GM21367 (cell line): ENCODE data around the gene POMGNT2.

ENCODE experiments used
- ATAC-seq: cut with Tn5 transposase; IDR thresholded peaks from one replicate; pipeline ENCODE4 v1.9.1; 2021; ENCODE audit not compliant: unreplicated experiment

Gene POMGNT2

DNA sequence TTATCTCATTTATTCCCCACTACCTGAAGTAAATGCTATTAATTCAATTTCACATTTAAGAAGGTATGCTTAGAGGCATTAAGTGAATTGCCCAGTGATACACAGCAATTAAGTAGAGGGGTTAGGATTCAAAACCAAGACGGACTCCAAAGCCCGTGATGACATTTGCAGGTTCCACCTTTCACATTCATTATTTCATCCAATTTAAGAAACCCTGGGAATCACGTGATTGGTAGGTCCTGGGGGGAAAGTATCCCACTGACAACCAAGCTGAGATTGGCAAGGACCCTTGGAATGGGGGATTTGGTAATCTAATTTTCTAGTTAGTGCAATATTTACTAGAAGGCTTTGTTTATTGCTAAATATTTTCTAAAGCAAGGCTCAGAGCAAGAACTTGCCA, 1.8 kb downstream of the POMGNT2 start:
- no peak for ATAC-seq

DNA sequence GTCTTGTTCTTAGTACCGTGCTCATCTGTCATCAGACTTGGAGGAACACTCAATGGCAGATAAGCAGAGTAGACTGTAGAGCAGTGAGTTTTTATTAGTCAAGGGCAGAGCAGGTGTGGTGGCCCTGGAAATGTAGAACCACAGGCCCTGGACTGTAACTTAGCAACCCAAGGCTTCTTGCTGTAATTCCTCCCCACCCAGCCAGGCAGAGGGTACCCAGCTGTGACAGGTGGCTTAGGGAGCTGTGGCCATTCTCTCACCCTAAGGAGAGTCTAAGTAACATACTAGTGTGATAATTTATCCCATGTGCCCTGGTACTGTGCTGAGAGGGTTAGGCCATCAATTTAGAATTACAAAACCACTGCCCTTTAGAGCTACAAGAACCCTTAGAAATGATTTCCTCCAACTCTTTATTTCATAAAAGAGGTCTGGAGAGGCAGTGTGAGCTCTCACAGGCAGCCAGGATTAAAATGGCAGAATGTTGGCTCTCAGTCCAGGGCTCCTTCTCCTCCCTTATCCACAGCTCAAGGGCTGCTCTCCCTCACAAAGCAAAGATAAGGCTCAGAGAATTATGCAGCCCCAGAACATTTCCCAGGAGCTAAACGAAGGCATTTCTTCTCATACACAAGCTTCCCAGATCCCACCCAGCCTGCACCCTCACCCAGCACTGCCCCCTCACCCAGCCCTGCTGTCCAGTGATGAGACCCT, 3.0 kb downstream of the POMGNT2 start:
- ATAC-seq = no peak

DNA sequence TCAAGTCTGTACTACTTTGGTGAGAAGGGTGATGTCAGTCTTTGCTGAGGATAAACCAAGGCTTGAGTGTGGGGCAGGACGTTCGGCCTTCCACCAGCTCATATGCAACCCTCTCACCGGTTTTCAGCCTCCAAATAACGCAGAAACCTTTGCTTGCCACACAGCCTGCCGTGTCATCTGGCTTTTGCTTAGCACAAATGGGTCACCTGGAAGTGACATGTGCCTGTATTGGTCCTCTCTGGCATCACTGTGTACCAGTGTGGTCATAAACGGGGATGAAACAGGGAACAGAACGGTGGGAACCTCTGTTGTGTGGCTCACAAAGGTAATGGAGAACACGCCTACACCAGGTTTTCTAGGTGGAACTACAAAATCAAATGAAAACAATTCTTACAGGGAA, 7.1 kb downstream of the POMGNT2 start:
- no peak for ATAC-seq

DNA sequence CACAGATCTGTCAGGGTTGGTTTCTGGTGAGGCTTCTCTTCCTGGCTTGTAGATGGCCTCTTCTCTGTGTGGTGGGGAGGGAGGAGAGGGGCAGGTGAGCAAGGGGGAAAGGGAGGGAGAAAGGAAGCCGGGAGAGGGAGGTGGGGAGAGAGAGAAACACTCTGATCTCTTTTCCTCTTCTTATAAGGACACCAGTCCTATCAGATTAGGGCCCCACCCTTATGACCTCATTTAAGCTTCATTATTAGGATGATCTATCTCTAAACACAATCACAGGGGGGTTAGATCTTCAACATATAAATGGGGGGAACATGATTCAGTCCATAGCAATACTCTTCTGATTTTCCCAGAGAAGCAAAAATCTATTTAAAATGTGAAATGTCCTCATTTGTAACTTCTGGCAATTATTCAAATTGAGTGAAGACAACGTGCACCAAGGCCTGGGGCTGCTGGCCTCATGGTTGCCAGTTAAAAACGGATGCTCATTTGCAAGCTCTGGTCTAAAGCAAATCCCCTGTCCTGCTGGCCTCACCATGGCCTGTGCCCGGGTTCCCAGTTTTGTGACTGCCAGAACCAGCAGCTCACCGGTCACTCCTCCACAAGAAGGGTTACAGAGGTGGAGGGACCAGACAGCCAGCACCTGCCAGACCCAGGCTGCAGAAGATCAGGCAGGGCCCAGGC, 8.3 kb downstream of the POMGNT2 start:
- no peak for ATAC-seq

DNA sequence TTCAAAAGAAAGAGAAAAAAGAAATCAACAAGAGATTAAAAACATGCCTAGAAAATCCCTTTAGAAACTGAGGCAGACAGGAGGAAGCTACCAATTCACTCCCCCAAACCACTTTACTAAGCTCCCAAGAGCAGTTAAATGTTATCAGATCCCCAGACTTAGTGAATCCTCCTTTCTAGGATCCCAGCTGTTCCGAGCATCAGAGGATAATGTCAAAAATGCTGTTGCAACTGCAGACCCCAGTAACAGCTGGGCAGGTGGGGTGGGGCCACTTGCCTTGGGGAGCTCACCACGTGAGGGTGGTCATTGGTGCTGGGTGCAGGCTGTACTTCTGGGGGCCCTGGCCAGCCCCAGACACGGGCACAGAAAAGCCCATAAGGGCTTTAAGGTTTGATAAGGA, 9.1 kb downstream of the POMGNT2 start:
- ATAC-seq = no peak

DNA sequence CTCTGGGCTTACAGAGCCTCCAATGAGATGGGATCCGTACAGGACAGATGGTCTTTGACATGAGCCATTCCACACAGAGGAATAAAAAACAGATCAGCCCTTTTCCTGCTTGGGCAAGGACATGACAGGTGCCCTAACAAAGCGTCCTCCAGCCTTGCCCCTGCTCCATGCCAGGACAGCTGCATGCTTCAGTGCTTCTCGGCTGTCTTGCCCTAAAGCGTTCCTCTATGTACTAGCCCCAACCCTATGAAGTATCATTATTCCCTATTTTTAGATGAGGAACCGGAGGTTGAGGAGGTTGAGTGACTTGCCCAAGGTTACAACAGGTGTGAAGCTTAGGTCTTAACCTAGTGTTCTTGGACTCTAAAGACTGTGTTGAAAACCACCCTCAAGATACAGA, 10.5 kb downstream of the POMGNT2 start:
- no peak for ATAC-seq

DNA sequence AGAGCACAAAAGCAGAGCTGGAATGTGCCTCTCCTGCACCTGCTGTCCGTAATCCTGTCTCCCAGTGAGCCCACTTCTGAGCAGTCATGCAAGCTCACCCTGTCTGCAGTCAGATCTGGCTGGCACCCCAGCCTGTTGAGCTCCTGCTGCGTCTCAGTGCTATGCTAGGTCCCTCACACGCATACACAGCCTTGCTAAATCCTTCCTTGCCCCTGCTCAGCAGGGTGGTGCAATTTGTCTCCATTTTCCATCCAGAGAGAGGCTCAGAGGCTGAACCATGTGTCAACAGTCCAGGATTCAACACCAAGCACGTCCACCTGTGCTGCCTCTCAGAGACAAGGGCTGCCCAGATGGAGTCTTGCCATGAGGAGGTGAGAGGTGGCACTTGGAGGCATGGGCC, 11.0 kb downstream of the POMGNT2 start:
- ATAC-seq = no peak

DNA sequence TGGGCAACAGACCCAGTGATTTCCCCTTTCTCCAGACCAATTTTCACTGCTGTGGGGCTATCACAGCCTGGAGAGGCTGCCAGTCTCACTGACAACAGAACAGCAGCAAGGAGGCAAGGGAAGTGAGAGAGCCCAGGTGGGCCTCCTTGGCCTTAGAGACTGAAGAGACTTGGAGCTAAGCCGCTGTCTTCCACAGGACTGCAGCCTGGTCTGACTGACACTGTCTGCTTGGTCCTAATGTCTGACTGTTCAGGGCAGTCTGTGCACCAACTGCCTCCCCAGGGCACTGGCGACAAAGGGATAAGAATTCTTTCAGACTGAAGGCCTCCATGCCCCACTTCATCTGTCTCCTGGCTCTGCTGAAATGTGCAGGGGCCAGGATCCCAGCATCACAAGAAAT, 11.5 kb downstream of the POMGNT2 start:
- ATAC-seq = no peak

DNA sequence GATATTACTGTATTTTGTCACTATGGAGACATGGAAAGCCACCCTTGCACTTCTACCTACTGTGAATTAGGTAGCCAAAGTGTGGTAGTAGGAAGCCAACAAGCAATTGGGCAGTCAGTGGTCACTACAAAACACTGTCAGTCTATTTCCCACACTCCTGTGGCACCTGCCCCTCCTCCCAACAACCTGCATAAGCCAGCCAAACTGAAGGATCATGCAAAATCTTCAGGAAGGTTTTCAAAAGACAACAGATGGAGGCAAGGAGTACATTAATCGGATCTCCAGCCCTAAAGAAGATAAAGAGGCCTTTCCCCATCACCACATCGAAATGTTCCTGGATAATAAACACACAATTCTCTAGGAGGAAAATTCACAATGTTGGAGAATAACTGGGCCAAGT, 11.9 kb downstream of the POMGNT2 start:
- no peak for ATAC-seq

DNA sequence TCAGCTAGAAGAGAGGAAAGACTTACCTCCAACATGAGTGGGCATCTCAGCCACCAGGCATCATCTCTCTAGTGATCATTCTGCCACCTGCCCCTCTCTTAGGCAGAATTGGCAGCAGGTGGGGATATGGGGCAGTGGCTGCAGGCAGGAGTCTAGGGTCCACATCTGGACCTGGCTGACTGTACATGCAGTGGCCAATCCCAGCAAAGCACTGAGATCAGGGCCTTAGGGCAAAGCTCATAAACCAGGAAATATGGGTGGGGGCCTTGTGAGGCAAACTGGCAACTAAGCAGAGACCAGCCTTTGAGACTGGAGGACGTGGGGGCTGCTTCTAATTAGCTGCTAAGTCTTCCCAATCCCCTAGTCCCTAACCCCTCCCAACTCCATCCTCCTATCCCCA, 12.9 kb downstream of the POMGNT2 start:
- ATAC-seq = no peak

DNA sequence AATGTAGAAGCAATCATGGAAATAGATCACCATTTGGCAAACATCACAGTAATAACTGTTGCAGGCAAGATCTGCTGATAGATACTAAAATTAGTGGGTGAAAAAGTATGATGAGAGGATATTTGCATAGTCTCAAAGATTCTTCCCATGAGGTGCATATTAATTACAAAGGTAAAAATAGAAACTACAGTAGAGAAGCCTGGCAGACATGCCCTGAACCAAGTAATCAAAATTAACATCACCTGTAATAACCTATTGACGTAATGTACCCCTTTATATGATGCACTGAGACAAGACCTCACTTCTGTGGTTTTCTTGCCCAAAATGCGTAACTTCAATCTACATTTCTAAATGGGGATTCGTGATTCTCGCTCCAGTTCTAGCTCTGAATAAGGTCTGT, 14.4 kb downstream of the POMGNT2 start:
- no peak for ATAC-seq

DNA sequence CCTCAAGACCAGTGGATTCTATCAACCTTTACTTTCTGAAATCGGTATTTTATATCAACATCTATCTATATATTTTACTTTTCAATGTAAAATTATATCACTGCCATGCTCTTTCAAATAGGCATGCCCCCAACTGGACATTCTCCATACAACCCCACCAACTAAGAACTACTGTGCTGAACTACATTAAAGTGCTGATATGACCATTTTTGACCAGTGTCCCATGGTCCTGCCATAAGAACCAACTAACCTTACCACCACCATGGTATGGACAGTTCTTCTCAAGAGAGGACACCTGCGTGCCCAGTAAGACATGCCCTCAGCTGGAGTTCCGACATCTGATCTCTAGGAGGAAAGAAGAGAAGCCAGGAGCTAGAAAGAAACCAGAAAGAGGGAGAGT, 15.6 kb downstream of the POMGNT2 start:
- ATAC-seq = no peak

DNA sequence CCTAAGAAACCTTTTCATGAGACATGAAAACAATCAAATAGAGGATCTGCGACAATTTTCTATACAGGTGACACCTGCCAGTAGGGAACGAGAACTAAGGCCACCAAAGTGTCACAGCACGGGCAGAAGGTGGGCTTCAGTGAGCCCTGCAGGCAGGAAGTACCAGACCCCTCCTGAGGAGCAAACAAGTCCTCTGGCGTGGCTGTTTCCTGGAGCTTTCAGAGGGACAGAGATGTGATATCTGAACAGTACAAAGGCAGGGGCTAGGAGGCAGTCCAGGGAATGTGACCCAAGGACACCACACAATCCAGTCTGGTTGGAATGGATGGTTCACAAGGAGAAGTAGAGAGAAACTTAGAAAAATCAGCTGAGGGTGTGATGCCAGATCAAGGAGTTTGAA, 16.8 kb downstream of the POMGNT2 start:
- no peak for ATAC-seq

DNA sequence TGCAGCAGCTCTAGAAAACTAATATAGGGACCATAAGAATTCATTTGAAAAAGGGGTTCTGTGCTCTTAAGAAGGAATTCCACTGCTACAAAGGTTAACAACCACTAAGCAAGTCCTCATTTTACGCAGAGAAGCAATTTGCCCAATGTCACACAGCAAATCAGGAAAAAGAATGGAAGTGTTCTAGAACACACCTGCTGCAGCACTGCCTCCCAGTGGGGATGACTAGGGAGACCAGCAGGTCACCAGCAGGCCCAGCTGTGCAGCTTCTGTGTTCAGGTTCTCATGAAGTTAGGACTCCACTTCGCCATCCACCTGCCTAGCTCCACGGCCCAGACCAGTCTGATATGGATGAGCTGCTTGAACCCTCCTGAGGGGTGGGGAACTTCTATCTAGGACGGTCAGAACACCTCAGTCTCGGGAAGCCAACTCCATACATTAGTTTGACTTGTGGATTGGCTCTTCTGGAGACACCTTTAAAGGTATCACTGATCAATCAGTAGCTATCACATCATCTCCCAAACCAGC, 18.6 kb downstream of the POMGNT2 start:
- ATAC-seq = no peak

DNA sequence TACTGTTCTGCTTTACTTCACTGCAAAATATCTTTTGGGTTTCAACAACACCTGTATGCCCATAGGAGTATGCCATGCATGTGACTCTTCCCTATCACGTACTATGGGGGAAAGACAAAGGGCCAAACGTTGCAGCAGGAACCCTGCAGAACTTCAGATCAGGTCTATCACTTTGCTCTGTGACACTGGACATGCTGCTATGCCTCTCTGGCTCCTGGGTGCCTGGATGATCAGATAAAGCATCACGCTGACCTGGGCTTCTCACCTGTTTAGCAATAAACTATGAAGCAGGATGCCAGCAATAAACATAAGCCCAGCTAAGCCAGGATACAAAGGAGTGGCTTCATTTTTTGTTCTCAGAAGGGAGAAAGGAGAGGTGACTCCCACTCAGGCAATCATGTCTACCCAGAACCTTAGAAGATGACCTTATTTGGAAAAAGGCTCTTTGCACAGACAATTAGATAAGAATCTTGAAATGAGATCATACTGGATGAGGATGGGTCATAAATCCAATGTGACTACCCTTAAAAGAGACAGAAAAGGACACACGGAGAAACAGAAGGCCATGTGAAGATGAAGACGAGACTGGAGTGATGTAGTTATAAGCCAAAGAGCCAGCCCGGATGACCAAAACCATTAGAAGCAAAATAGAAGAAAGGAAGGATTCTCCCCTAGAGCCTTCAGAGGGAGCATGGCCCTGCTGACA, 19.3 kb downstream of the POMGNT2 start:
- ATAC-seq = no peak

DNA sequence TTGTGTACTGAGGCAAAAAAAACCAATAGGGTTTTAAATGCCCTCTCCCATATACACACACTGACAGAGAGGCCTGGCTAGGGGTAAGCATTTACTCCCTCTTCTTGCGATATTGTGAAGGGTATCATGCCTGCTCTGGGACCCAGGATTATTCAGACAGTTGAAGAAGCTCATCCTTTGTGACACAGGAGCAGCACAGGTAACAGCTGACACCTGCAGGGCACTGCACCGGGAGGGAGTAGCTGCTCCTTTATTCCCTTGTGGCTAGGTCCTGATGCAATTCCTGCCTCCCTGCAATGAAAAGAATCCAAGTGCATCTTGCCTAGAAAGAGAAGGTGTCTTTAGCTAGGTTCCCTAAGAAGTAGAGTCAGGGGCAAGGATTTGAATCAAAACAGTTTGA, 23.4 kb downstream of the POMGNT2 start:
- ATAC-seq = no peak

DNA sequence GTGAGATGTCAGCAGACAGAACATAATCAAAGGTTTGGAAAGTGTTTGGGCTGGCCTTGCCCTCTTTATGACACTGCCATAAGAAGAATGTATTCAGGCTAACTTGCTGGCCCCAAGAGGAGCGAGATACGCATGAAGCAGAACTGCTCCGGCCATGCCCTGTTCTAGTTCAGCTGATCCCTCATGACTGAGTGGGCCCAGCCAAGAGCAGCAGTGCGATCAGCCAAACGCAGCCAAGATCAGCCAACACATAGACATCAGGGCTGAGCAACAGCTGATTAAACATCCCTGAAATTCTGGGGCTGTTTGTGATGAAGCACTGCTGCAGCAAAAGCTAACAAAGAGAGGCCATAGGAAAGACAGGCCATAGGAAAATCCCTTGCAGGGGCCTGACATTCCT, 24.1 kb downstream of the POMGNT2 start:
- ATAC-seq = no peak

DNA sequence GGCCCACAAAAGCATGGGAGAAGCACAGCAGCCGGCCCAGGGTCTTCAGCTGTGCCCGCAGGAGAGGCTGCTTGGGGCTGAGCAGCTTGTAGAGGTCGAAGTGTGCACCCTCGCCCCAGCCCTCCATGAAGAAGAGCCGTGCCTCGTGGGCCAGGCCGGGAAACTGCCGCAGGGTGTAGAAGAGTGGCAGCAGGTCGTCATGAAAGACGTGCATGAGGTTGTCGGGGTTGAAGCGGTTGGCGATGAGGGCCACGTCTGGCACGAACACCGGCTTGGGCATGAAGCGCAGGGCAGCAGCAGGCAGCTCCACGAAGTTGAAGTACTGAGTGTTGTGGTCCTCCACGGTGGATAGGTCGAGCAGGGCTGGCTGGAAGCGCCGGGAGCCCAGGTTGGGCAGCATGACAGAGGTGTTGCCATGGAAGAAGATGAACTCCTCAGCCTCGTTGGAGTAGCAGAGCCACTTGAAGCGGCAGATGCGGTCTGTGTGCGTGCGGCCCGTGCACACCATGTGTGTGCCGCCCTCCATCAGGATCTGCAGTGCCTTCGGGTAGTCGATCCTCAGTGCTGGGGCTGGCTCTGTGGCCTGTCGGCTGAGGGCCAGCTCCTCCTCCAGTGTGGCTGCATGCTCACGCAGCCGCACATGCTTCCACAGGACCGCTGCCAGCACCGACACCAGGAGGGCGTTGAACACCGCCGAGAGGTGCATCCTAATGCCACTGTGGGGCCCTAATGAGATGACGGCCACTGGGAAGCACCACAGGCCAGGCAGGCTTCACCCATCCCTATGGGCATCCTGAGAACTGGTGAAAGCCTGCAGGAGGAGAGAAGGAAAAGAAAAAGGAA, 24.9 kb downstream of the POMGNT2 start:
- no peak for ATAC-seq

DNA sequence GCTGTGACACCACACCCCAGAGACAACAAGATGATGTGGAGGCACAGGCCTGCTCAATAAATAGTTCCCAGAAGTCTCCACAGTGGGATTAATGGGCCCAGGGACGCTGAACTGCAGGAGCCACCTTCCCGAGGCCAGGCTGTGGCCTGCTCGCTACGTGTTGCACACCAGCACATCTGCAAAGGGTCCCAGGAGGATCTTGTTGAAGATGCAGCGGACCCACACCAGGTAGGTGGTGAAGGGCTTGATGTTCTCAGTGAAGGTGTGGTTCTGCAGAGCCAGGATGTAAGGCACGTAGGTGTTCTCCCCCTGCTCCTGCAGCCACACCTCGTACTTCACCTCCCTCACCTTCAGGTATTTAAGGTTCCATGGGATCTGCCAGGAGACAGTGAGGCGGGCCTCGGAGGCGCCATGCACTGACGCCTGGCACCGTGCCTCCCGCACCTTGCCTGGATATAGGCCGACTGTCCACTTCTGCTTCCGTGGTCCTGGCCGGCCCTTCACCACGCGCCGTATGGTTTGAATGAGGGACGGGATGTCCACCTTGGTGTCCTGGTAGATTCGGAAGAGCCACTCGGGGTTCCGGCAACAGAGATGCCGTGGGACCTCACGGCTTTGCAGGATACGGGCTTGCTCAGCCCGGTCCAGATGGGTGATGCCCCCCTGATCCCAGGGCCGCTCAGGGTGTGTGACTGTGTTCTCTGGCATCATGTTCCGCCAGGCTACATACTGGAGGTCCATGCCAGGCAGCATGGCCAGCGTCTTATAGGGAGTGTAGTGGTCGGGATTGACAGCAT, 26.1 kb downstream of the POMGNT2 start:
- no peak for ATAC-seq

DNA sequence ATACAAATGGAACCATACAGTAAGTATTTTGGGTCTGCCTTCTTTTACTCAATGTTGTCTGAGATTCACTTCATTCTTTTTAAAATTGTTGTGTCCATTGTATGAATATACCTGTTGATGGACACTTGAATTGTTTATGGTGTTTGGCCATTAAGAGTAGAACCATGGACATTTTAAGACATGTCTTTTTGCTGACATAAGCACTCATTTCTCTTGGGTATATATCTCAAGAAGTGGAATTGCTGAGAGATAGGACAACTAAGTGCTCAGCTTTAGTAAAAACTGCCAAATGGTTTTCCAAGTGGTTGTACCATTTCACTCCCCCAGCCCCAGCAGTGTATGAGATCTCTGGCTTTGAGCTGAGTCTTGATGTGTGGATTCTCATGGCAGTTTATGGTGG, 28.2 kb downstream of the POMGNT2 start:
- ATAC-seq = no peak
